RWPE1 (cell line): ENCODE results near the gene BNIP1.
"Not testable (repeated sequence)": the region's sequence is repeated elsewhere in the genome, so short reads cannot be mapped to it uniquely, and the experiment has no call there.

ENCODE experiments used
- CTCF ChIA-PET: fragments of 350-600 bp; sonication (Branson Sonifier 250); formaldehyde crosslinking; extraction: SDS; loops from one replicate; lab custom pipeline; 2021; lab: Yijun Ruan, JAX
- POLR2A ChIA-PET: fragments of 400-600 bp; formaldehyde crosslinking; extraction: SDS; loops from one replicate; lab custom pipeline; 2020; ENCODE audit warnings: antibody characterized with exemption; ENCODE audit not compliant: low non-redundant PET; lab: Yijun Ruan, JAX
- DNase-seq: peaks from one replicate; pipeline ENCODE4 v3.0.0; 2012; ENCODE audit warnings: low spot score
- H3K27ac ChIP-seq: fragments of 450-650 bp; 2 replicates; pipeline ENCODE4 v1.5.1; 2017
- CTCF ChIP-seq: fragments of 450-650 bp; conservative IDR thresholded peaks from 2 replicates; pipeline ENCODE4 v1.5.1; 2017; ENCODE audit warnings: low read depth, mild to moderate bottlenecking

Gene BNIP1

DNA sequence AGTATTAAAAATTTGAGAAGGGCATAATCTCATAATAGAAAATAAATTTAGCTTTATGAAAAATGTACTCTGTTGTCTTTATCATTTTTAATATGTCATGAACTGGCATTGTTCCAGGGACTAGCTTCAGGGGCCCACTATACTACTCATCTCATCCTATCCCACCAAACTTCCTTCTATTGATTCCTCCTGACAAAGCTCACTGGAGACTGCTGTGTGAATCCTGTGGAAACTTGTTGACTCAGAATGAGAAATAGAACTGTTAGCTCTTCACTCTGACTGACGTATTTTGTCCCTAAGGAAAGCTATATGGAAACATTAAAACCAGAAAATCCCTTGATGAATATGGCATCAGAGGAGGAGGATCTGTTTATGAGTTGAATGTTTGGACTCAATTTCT lies 29.8 kb upstream of the BNIP1 start:
- CTCF ChIA-PET = interaction anchor here (1.2 kb wide), 1 partner anchor 11 kb away, joined by 3 read pairs; no protein-coding TSS in a partner anchor
- POLR2A ChIA-PET = no interaction called here
- no peak overlapping the region for H3K27ac ChIP-seq
- DNase-seq = no peak
- TF ChIP-seq CTCF = no peak

GRCh38 chr5:173119719-173120118 lies 24.6 kb upstream of the BNIP1 start:
- ChIA-PET CTCF (no interaction called here), POLR2A (no interaction called here)
- DNase-seq = no peak
- no peak overlapping the region for H3K27ac ChIP-seq
- no peak for TF ChIP-seq CTCF

GRCh38 chr5:173123416-173123815 lies 20.9 kb upstream of the BNIP1 start:
- no peak overlapping the region for H3K27ac ChIP-seq
- CTCF ChIA-PET = no interaction called here
- TF ChIP-seq CTCF = no peak
- no peak for DNase-seq
- POLR2A ChIA-PET = no interaction called here

DNA sequence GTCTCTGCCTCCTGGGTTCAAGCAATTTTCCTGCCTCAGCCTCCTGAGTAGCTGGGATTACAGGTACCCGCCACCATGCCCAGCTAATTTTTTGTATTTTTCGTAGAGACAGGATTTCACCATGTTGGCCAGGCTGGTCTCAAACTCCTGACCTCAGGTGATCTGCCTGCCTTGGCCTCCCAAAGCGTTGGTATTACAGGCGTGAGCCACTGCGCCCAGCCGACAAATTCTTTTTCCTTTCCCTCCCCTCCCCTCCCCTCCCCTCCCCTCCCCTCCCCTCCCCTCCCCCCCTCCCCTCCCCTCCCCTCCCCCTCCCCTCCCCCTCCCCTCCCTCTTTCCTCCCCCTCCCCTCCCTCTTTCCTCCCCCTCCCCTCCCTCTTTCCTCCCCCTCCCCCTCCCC lies 12.2 kb upstream of the BNIP1 start:
- POLR2A ChIA-PET = not testable (repeated sequence)
- CTCF ChIA-PET = interaction anchor here (0.6 kb wide), 1 partner anchor 151 kb away, joined by 3 read pairs; no protein-coding TSS in a partner anchor

GRCh38 chr5:173138707-173139106 lies 5.6 kb upstream of the BNIP1 start:
- DNase-seq = no peak
- TF ChIP-seq CTCF = no peak
- POLR2A ChIA-PET = no interaction called here
- H3K27ac ChIP-seq = no peak overlapping the region
- CTCF ChIA-PET = interaction anchor here (0.6 kb wide), 3 partner anchors 38 to 249 kb away, joined by 3 to 5 read pairs (median 3); no protein-coding TSS in a partner anchor

More for the DNA sequence above, 12.2 kb upstream of the BNIP1 start:
- not testable (repeated sequence) for H3K27ac ChIP-seq, DNase-seq

DNA sequence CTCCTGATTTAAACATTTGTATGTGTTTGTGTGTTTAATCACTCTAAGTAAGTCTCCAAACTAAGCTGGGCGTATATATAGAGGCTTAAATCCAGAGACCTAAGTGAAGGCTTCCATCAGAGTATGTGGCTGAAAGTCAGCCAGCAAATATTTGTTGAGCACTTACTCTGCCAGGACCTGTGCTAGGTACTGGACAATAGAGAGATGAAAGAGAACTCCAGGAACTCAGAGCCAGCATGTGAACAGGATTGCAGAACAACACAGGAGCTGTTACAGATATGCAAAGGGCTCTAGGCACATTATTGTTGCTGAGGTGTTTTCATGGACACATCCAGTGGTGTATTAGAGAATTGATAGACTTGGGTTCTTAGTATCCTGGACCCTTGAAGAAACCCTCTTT lies 4.7 kb upstream of the BNIP1 start:
- CTCF ChIA-PET = interaction anchor here (0.6 kb wide), 1 partner anchor 379 kb away, joined by 3 read pairs; no protein-coding TSS in a partner anchor
- POLR2A ChIA-PET = no interaction called here

More for the DNA sequence above, 4.7 kb upstream of the BNIP1 start:
- no peak for TF ChIP-seq CTCF
- no peak for DNase-seq
- H3K27ac ChIP-seq = no peak overlapping the region
